Type B pancreatic cell (in vitro differentiated cells): ENCODE results near the gene CAPN12. TPM values are rescaled to one million over a fixed set of nuclear protein-coding genes. Genes with fewer than 3 reads are reported as not detected.

Experiments used
- DNase-seq: peaks from one replicate; pipeline ENCODE4 v3.0.0; 2021; ENCODE audit warnings: mixed read lengths; ENCODE audit not compliant: unreplicated experiment; ENCODE audit errors: extremely low spot score
- H3K27ac Mint-ChIP-seq: 2 replicates; pipeline ENCODE4 v1.8.0; 2021; ENCODE audit warnings: mild to moderate bottlenecking, mixed read lengths
- H3K27me3 Mint-ChIP-seq: 2 replicates; pipeline ENCODE4 v1.8.0; 2021; ENCODE audit warnings: mixed read lengths
- H3K36me3 Mint-ChIP-seq: 2 replicates; pipeline ENCODE4 v1.8.0; 2021; ENCODE audit warnings: mixed read lengths
- H3K4me1 Mint-ChIP-seq: one replicate; pipeline ENCODE4 v1.8.0; 2021; ENCODE audit warnings: mixed read lengths; ENCODE audit not compliant: unreplicated experiment
- H3K4me3 Mint-ChIP-seq: 2 replicates; pipeline ENCODE4 v1.8.0; 2021; ENCODE audit warnings: mild to moderate bottlenecking, mixed read lengths
- H3K9me3 Mint-ChIP-seq: 2 replicates; pipeline ENCODE4 v1.8.0; 2021; ENCODE audit warnings: mixed read lengths
- CTCF ChIP-seq: fragments of 200-600 bp; sonication (generic); conservative IDR thresholded peaks from 2 replicates; pipeline ENCODE4 v1.5.0; 2021; ENCODE audit warnings: antibody characterized with exemption, mild to moderate bottlenecking
- total RNA-seq: library from RNA; stranded (reverse); gene quantifications from 2 replicates; pipeline ENCODE4 v1.2.1, GENCODE V29; 2021; ENCODE audit warnings: low replicate concordance

The CAPN12 gene
- total RNA-seq, 1 donor from 2014 or later, result 3.0 TPM

GRCh38 chr19:38731654-38732301, 12.5 kb downstream of the CAPN12 start:
- Mint-ChIP-seq H3K36me3 (peaks cover 9% of the 10 kb centered on the region), H3K4me3 (no peak overlapping the region), H3K27me3 (peaks cover 3% of the 10 kb centered on the region), H3K27ac (peak overlapping the region; percentile 50), H3K9me3 (no peaks in the 10 kb centered on the region), H3K4me1 (peaks cover 5% of the 10 kb centered on the region)
- TF ChIP-seq CTCF, result no peak
- no peak for DNase-seq

- H3K9me3 Mint-ChIP-seq, result no peaks in the 10 kb centered on the region
- peaks cover 9% of the 10 kb centered on the region for H3K36me3 Mint-ChIP-seq
- no peak overlapping the region for H3K4me3 Mint-ChIP-seq
- peaks cover 5% of the 10 kb centered on the region for H3K4me1 Mint-ChIP-seq
- H3K27ac Mint-ChIP-seq, result peak overlapping the region; percentile 61
- no peak for TF ChIP-seq CTCF
- peaks cover 3% of the 10 kb centered on the region for H3K27me3 Mint-ChIP-seq
- DNase-seq, result no peak
Measured at GRCh38 chr19:38730731-38731589, 13.3 kb downstream of the CAPN12 start.

GRCh38 chr19:38730470-38730730, 13.9 kb downstream of the CAPN12 start:
- H3K27ac Mint-ChIP-seq, result peak overlapping the region; percentile 61
- H3K4me3 Mint-ChIP-seq, result no peak overlapping the region
- H3K4me1 Mint-ChIP-seq, result peaks cover 5% of the 10 kb centered on the region
- TF ChIP-seq CTCF, result no peak
- H3K27me3 Mint-ChIP-seq, result peaks cover 3% of the 10 kb centered on the region
- no peak for DNase-seq
- H3K36me3 Mint-ChIP-seq, result peaks cover 9% of the 10 kb centered on the region
- no peaks in the 10 kb centered on the region for H3K9me3 Mint-ChIP-seq

- Mint-ChIP-seq H3K4me3 (peak overlapping the region; percentile 25), H3K36me3 (peaks cover 9% of the 10 kb centered on the region), H3K4me1 (peaks cover 5% of the 10 kb centered on the region), H3K9me3 (no peaks in the 10 kb centered on the region), H3K27me3 (peaks cover under 1% of the 10 kb centered on the region), H3K27ac (peak overlapping the region; percentile 76)
- peak; percentile 93 for TF ChIP-seq CTCF
- no peak for DNase-seq
Measured at GRCh38 chr19:38729653-38730469, 14.4 kb downstream of the CAPN12 start.

GRCh38 chr19:38728752-38729541, 15.3 kb downstream of the CAPN12 start:
- DNase-seq, result no peak
- no peaks in the 10 kb centered on the region for H3K27me3 Mint-ChIP-seq
- H3K4me1 Mint-ChIP-seq, result peaks cover 5% of the 10 kb centered on the region
- H3K9me3 Mint-ChIP-seq, result no peaks in the 10 kb centered on the region
- H3K27ac Mint-ChIP-seq, result no peak overlapping the region
- TF ChIP-seq CTCF, result no peak
- no peak overlapping the region for H3K4me3 Mint-ChIP-seq
- peaks cover 9% of the 10 kb centered on the region for H3K36me3 Mint-ChIP-seq
